Spinal cord (tissue), 10 donors: ENCODE data around the gene OTOA. TPM values are rescaled to one million over a fixed set of nuclear protein-coding genes. Genes with fewer than 3 reads are reported as not detected.
"Not testable (repeated sequence)": the region's sequence is repeated elsewhere in the genome, so short reads cannot be mapped to it uniquely, and the experiment has no call there.

ENCODE experiments used
- DNase-seq, 6 donors: peaks; one replicate each; pipeline versions ENCODE4 v3.0.0 to v3.0.0-alpha.2; 2013 to 2015; ENCODE audit warnings: low spot score in 6 of 6, low read depth in 4 of 6
- H3K27ac ChIP-seq: one replicate; pipeline ENCODE4 v1.5.1; 2013; ENCODE audit warnings: low read depth, low read length, control low read depth
- H3K27me3 ChIP-seq: one replicate; pipeline ENCODE4 v1.6.1; 2013; ENCODE audit warnings: low read length; ENCODE audit not compliant: control insufficient read depth, insufficient read depth
- H3K36me3 ChIP-seq: one replicate; pipeline ENCODE4 v1.6.1; 2013; ENCODE audit warnings: low read length; ENCODE audit not compliant: control insufficient read depth, insufficient read depth
- H3K4me1 ChIP-seq: one replicate; pipeline ENCODE4 v1.6.1; 2013; ENCODE audit warnings: low read length; ENCODE audit not compliant: control insufficient read depth, insufficient read depth
- H3K4me3 ChIP-seq: one replicate; pipeline ENCODE4 v1.5.1; 2013; ENCODE audit warnings: low read depth, low read length, control low read depth
- H3K9me3 ChIP-seq: one replicate; pipeline ENCODE4 v1.6.1; 2013; ENCODE audit warnings: low read length; ENCODE audit not compliant: control insufficient read depth, insufficient read depth
- WGBS: methylation state at CpG from one replicate; pipeline ENCODE4 v1.1.5; 2013; ENCODE audit warnings: missing lambda C conversion rate; ENCODE audit not compliant: insufficient coverage; 5-methylcytosine and 5-hydroxymethylcytosine counted together
- polyA plus RNA-seq, 2 donors: library from polyadenylated mRNA; unstranded; fragments of 120-200 nt; gene quantifications; one replicate each; pipeline ENCODE4 v1.2.1, GENCODE V29; 2013; ENCODE audit not compliant: insufficient read length in 2 of 2
- total RNA-seq, 2 donors: library from RNA; depleted of rRNA in 1 of 2; stranded (reverse); fragments of 120-200 nt in 1 of 2; fragments of >200 nt in 1 of 2; gene quantifications; one replicate each; pipeline versions ENCODE4 v1.2.3 to v1.2.4, GENCODE V29; 2013 to 2014
- donor health status: healthy.

The OTOA gene
- total and polyA plus RNA-seq, 4 donors = 0.32 to 0.61 (median 0.51) TPM

- not testable (repeated sequence) for H3K27ac ChIP-seq, H3K36me3 ChIP-seq, H3K4me3 ChIP-seq, H3K27me3 ChIP-seq, H3K9me3 ChIP-seq, H3K4me1 ChIP-seq, DNase-seq
- no CpG with 5 or more reads among the region's 4 CpGs for WGBS
These were observed 27.2 kb downstream of the OTOA start for GRCh38 chr16:21690967-21691366.

GRCh38 chr16:21694609-21695008 lies 30.8 kb downstream of the OTOA start:
- Histone ChIP-seq H3K9me3 (no peaks in the 10 kb centered on the region), H3K4me1 (no peaks in the 10 kb centered on the region), H3K27ac (no peak overlapping the region), H3K27me3 (no peaks in the 10 kb centered on the region), H3K4me3 (no peak overlapping the region), H3K36me3 (no peaks in the 10 kb centered on the region)
- 83% methylated on average over 2 of the region's 4 CpGs for WGBS
- DNase-seq = peak in 2 of 6 donors; percentile 56 to 73

GRCh38 chr16:21697032-21697431 lies 33.3 kb downstream of the OTOA start:
- H3K36me3 ChIP-seq = no peaks in the 10 kb centered on the region
- 93% methylated on average over 3 of the region's 5 CpGs for WGBS
- H3K9me3 ChIP-seq = no peaks in the 10 kb centered on the region
- no peaks in the 10 kb centered on the region for H3K27me3 ChIP-seq
- no peak for DNase-seq
- H3K4me3 ChIP-seq = no peak overlapping the region
- no peaks in the 10 kb centered on the region for H3K4me1 ChIP-seq
- no peak overlapping the region for H3K27ac ChIP-seq

- no peak for DNase-seq
- no peaks in the 10 kb centered on the region for H3K27me3 ChIP-seq
- no peak overlapping the region for H3K27ac ChIP-seq
- no peaks in the 10 kb centered on the region for H3K9me3 ChIP-seq
- whole genome bisulfite sequencing = 90% methylated on average over 3 of the region's 9 CpGs
- H3K4me3 ChIP-seq = no peak overlapping the region
- H3K36me3 ChIP-seq = no peaks in the 10 kb centered on the region
- H3K4me1 ChIP-seq = no peaks in the 10 kb centered on the region
These were observed 34.6 kb downstream of the OTOA start for GRCh38 chr16:21698169-21699032.

GRCh38 chr16:21701271-21701670 lies 37.5 kb downstream of the OTOA start:
- Histone ChIP-seq H3K9me3 (no peaks in the 10 kb centered on the region), H3K27ac (no peak overlapping the region), H3K4me1 (no peaks in the 10 kb centered on the region), H3K36me3 (no peaks in the 10 kb centered on the region), H3K4me3 (no peak overlapping the region), H3K27me3 (no peaks in the 10 kb centered on the region)
- WGBS = 60% methylated on average over 1 of the region's 2 CpGs
- no peak for DNase-seq

- no peaks in the 10 kb centered on the region for H3K4me1 ChIP-seq
- H3K4me3 ChIP-seq = no peak overlapping the region
- no peaks in the 10 kb centered on the region for H3K27me3 ChIP-seq
- no peak overlapping the region for H3K27ac ChIP-seq
- DNase-seq = no peak
- no peaks in the 10 kb centered on the region for H3K36me3 ChIP-seq
- WGBS = no CpG with 5 or more reads among the region's 3 CpGs
- H3K9me3 ChIP-seq = no peaks in the 10 kb centered on the region
These were observed 38.5 kb downstream of the OTOA start for GRCh38 chr16:21702276-21702675.

GRCh38 chr16:21703156-21703555 lies 39.4 kb downstream of the OTOA start:
- Histone ChIP-seq H3K9me3 (no peaks in the 10 kb centered on the region), H3K4me1 (no peaks in the 10 kb centered on the region), H3K36me3 (no peaks in the 10 kb centered on the region), H3K27me3 (no peaks in the 10 kb centered on the region), H3K27ac (no peak overlapping the region), H3K4me3 (no peak overlapping the region)
- no peak for DNase-seq
- WGBS = no CpG with 5 or more reads among the region's 2 CpGs

- no peaks in the 10 kb centered on the region for H3K4me1 ChIP-seq
- no peak overlapping the region for H3K4me3 ChIP-seq
- no peak for DNase-seq
- H3K36me3 ChIP-seq = no peaks in the 10 kb centered on the region
- H3K27ac ChIP-seq = no peak overlapping the region
- WGBS = 81% methylated on average over 3 of the region's 5 CpGs
- H3K27me3 ChIP-seq = no peaks in the 10 kb centered on the region
- no peaks in the 10 kb centered on the region for H3K9me3 ChIP-seq
These were observed 39.9 kb downstream of the OTOA start for GRCh38 chr16:21703589-21704174.

- H3K36me3 ChIP-seq = no peaks in the 10 kb centered on the region
- no peak overlapping the region for H3K27ac ChIP-seq
- DNase-seq = no peak
- H3K27me3 ChIP-seq = no peaks in the 10 kb centered on the region
- no peak overlapping the region for H3K4me3 ChIP-seq
- WGBS = 93% methylated on average over 2 of the region's 5 CpGs
- H3K9me3 ChIP-seq = no peaks in the 10 kb centered on the region
- no peaks in the 10 kb centered on the region for H3K4me1 ChIP-seq
These were observed 40.5 kb downstream of the OTOA start for GRCh38 chr16:21704266-21704665.

GRCh38 chr16:21704733-21705132 lies 41.0 kb downstream of the OTOA start:
- 94% methylated on average over 4 of the region's 6 CpGs for WGBS

More at GRCh38 chr16:21704733-21705132, 41.0 kb downstream of the OTOA start:
- Histone ChIP-seq H3K4me1 (no peaks in the 10 kb centered on the region), H3K27ac (no peak overlapping the region), H3K36me3 (no peaks in the 10 kb centered on the region), H3K4me3 (no peak overlapping the region), H3K9me3 (no peaks in the 10 kb centered on the region), H3K27me3 (no peaks in the 10 kb centered on the region)
- no peak for DNase-seq
